HG03521 (cell line): ENCODE measurements around the gene COL5A3.
"Not testable (repeated sequence)": the region's sequence is repeated elsewhere in the genome, so short reads cannot be mapped to it uniquely, and the experiment has no call there.

Source experiments
- ATAC-seq: cut with Tn5 transposase; IDR thresholded peaks from one replicate; pipeline ENCODE4 v1.9.1; 2021; ENCODE audit warnings: mild to moderate bottlenecking, moderate library complexity; ENCODE audit not compliant: unreplicated experiment

COL5A3 gene

GRCh38 chr19:9940778-9941177 is 69.5 kb downstream of the COL5A3 start:
- ATAC-seq, result no peak

GRCh38 chr19:9939301-9939913 is 70.9 kb downstream of the COL5A3 start:
- no peak for ATAC-seq

- no peak for ATAC-seq
These were observed 73.3 kb downstream of the COL5A3 start for GRCh38 chr19:9937001-9937411.

- ATAC-seq, result no peak
These were observed 73.8 kb downstream of the COL5A3 start, which contains the start of gene OLFM2 for GRCh38 chr19:9936326-9937000. Gene OLFM2, minus strand, starts transcription at chr19:9936515. Its CDS starts 149 bp downstream, at chr19:9936366.

- no peak for ATAC-seq
These were observed 74.6 kb downstream of the COL5A3 start for GRCh38 chr19:9935506-9936325.

- ATAC-seq, result no peak
These were observed 76.0 kb downstream of the COL5A3 start for GRCh38 chr19:9934132-9934950.

- no peak for ATAC-seq
These were observed 77.5 kb downstream of the COL5A3 start for GRCh38 chr19:9932835-9933234.

GRCh38 chr19:9931629-9932028 is 78.7 kb downstream of the COL5A3 start:
- ATAC-seq, result no peak

- no peak for ATAC-seq
These were observed 86.9 kb downstream of the COL5A3 start for GRCh38 chr19:9923440-9923839.

- ATAC-seq, result not testable (repeated sequence)
These were observed 87.4 kb downstream of the COL5A3 start for GRCh38 chr19:9922782-9923379.

GRCh38 chr19:9917321-9917720 is 93.0 kb downstream of the COL5A3 start:
- no peak for ATAC-seq

GRCh38 chr19:9916719-9917118 is 93.6 kb downstream of the COL5A3 start:
- no peak for ATAC-seq

- ATAC-seq, result no peak
These were observed 95.7 kb downstream of the COL5A3 start for GRCh38 chr19:9914315-9915207.

- ATAC-seq, result no peak
These were observed 96.3 kb downstream of the COL5A3 start for GRCh38 chr19:9914001-9914314.

- no peak for ATAC-seq
These were observed 96.9 kb downstream of the COL5A3 start for GRCh38 chr19:9913237-9914000.

- no peak for ATAC-seq
These were observed 97.6 kb downstream of the COL5A3 start for GRCh38 chr19:9912551-9913236.

GRCh38 chr19:9911524-9912185 is 98.6 kb downstream of the COL5A3 start:
- ATAC-seq, result no peak

- no peak for ATAC-seq
These were observed 99.7 kb downstream of the COL5A3 start for GRCh38 chr19:9910625-9911024.
